Ascending aorta (tissue), 2 donors: ENCODE measurements around the gene MUTYH. TPM values are rescaled to one million over a fixed set of nuclear protein-coding genes. Genes with fewer than 3 reads are reported as not detected.
"Not testable (repeated sequence)": the region's sequence is repeated elsewhere in the genome, so short reads cannot be mapped to it uniquely, and the experiment has no call there.

Source experiments
- DNase-seq, 2 donors: peaks; one replicate each; pipeline ENCODE4 v3.0.0-alpha.2; 2019; ENCODE audit warnings: low spot score in 2 of 2
- H3K27ac ChIP-seq, 2 donors: fragments of 200-600 bp; sonication (generic); one replicate each; pipeline ENCODE4 v1.5.1; 2016 to 2017; ENCODE audit warnings: mild to moderate bottlenecking in 1 of 2
- H3K27me3 ChIP-seq: fragments of 200-600 bp; sonication (generic); one replicate; pipeline ENCODE4 v1.5.1; 2017
- H3K36me3 ChIP-seq, 2 donors: fragments of 200-600 bp; sonication (generic); one replicate each; pipeline ENCODE4 v1.5.1; 2016
- H3K4me1 ChIP-seq, 2 donors: fragments of 200-600 bp; sonication (generic); one replicate each; pipeline ENCODE4 v1.5.1; 2016 to 2017; ENCODE audit warnings: mild to moderate bottlenecking in 1 of 2
- H3K4me3 ChIP-seq, 2 donors: fragments of 200-600 bp; sonication (generic); one replicate each; pipeline ENCODE4 v1.5.1; 2016 to 2017; ENCODE audit warnings: mild to moderate bottlenecking in 1 of 2
- H3K9me3 ChIP-seq, 2 donors: fragments of 200-600 bp; sonication (generic); one replicate each; pipeline ENCODE4 v1.5.1; 2016
- CTCF ChIP-seq, 3 experiments: fragments of 200-600 bp in 2 of 3; fragments of 450-650 bp in 1 of 3; sonication (generic) in 2 of 3; IDR thresholded peaks; one replicate each; pipeline ENCODE4 v1.5.1; 2016 to 2019; ENCODE audit warnings: antibody characterized with exemption in 3 of 3, mild to moderate bottlenecking in 1 of 3, moderate library complexity in 1 of 3
- intact Hi-C: fragments of 100-400 bp; cut with DNase I; formaldehyde crosslinking; loops from one replicate; pipeline ENCODE4 v1.15.1; 2023
- total RNA-seq: library from RNA; depleted of rRNA; stranded (reverse); fragments of >200 nt; gene quantifications from one replicate; pipeline ENCODE4 v1.1.0, GENCODE V29; 2016

MUTYH gene
- total RNA-seq, 1 donor from 2014 or later = 1.8 TPM

DNA sequence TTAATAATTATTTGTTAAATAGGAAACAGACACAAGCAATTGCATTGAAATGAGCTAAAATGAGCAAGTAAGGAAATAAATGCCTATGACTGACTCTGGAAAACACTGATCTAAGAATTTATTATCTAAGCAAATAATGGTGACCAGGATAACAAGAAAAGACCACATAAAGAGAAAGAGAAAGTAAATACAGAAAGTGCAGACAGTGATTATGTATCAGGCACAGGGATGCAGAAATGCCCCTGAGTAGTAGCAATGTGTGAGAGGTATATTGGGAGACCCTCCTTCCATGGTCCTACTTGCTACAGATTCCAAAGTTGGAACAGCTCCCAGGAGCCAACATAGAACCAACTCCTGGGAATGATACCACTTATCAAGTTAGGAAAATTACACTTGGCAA is 33.3 kb upstream of the MUTYH start:
- Histone ChIP-seq H3K9me3 (no peaks in the 10 kb centered on the region), H3K4me1 (peaks cover 0 to 13% of the 10 kb centered on the region in 2 donors), H3K4me3 (no peak overlapping the region), H3K27me3 (no peaks in the 10 kb centered on the region), H3K36me3 (no peaks in the 10 kb centered on the region), H3K27ac (no peak overlapping the region)
- no peak for DNase-seq
- intact Hi-C loops = no loop called here
- TF ChIP-seq CTCF (IDR thresholded peaks at IDR 0.05) = no peak

- no peak overlapping the region for H3K27ac ChIP-seq
- H3K9me3 ChIP-seq = no peaks in the 10 kb centered on the region
- no peaks in the 10 kb centered on the region for H3K36me3 ChIP-seq
- intact Hi-C loops = no loop called here
- TF ChIP-seq CTCF (IDR thresholded peaks at IDR 0.05) = no peak
- H3K27me3 ChIP-seq = no peaks in the 10 kb centered on the region
- DNase-seq = no peak
- H3K4me1 ChIP-seq = peaks cover 0 to 3% of the 10 kb centered on the region in 2 donors
- H3K4me3 ChIP-seq = no peak overlapping the region
Measured at GRCh38 chr1:45370575-45370974, 30.3 kb upstream of the MUTYH start.

DNA sequence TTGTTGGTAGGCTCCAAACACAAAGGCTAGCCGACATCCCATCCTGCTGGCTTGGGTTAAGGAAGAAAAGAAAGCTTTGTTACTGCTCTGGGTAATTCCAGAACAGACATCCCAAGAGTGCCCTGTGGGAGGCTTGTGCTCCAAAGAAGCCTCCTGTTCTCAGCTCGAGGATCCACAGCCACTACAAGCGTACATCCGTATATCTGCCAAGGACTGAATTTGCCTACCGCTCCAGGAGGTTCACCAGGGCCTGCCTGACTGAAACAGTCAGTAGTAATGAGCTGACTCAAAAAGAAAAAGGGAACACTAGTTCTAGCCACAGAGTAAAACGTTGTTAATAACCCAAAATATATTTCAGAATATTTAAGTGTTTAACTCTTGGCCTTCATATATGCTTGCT is 24.8 kb upstream of the MUTYH start:
- intact Hi-C loops = no loop called here
- Histone ChIP-seq H3K4me1 (peaks cover 3 to 8% of the 10 kb centered on the region in 2 donors), H3K36me3 (no peaks in the 10 kb centered on the region), H3K4me3 (no peak overlapping the region), H3K9me3 (no peaks in the 10 kb centered on the region), H3K27me3 (no peaks in the 10 kb centered on the region), H3K27ac (no peak overlapping the region)
- TF ChIP-seq CTCF (IDR thresholded peaks at IDR 0.05) = no peak
- no peak for DNase-seq

DNA sequence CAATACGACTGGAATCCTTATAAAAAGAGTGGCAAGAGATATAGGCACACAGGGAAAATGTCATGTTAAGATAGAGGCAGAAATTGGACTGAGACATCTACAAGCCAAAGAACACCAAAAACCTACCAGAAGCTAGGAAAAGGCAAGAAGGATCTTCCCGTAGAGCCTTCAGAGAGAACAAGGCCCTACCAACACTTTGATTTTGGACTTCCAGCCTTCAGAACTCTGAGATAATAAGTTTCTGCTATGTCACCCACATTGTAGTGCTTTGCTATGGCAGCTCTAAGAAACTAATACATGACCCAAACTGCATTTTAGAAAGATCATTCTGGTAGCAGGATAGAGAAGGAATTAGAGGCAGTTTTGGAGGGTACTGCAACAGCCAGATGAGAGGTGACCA is 24.1 kb upstream of the MUTYH start:
- Histone ChIP-seq H3K4me1 (peaks cover 4 to 8% of the 10 kb centered on the region in 2 donors), H3K36me3 (no peaks in the 10 kb centered on the region), H3K9me3 (no peaks in the 10 kb centered on the region), H3K4me3 (no peak overlapping the region), H3K27ac (no peak overlapping the region), H3K27me3 (no peaks in the 10 kb centered on the region)
- TF ChIP-seq CTCF (IDR thresholded peaks at IDR 0.05) = no peak
- intact Hi-C loops = no loop called here
- no peak for DNase-seq

GRCh38 chr1:45360981-45361380 is 20.7 kb upstream of the MUTYH start:
- not testable (repeated sequence) for DNase-seq, H3K36me3 ChIP-seq, H3K4me1 ChIP-seq, H3K9me3 ChIP-seq, H3K27me3 ChIP-seq
- H3K27ac ChIP-seq = peak overlapping the region; percentile 63 to 77
- intact Hi-C loops = loop anchor here (1.0 kb wide), 1 partner anchor 130 kb away; the partner anchor contains the start of gene TESK2
- peak overlapping the region; percentile 6 to 7 for H3K4me3 ChIP-seq

- Histone ChIP-seq H3K9me3 (no peaks in the 10 kb centered on the region), H3K4me3 (peak overlapping the region in 1 of 2 donors; percentile 43), H3K27ac (peak overlapping the region; percentile 63 to 77), H3K4me1 (peaks cover 4 to 8% of the 10 kb centered on the region in 2 donors), H3K36me3 (no peaks in the 10 kb centered on the region), H3K27me3 (no peaks in the 10 kb centered on the region)
- DNase-seq = peak in 1 of 2 donors; percentile 83
- intact Hi-C loops = loop anchor here (1.0 kb wide), 2 partner anchors 131 to 210 kb away; partner anchors contain the start of gene TESK2
- TF ChIP-seq CTCF (IDR thresholded peaks at IDR 0.05) = peak; percentile 66 to 79 (median 75)
Measured at GRCh38 chr1:45359882-45360513, 19.8 kb upstream of the MUTYH start.
